HepG2 (cell line): Measurements from ENCODE around the gene DNAJC11. TPM values are rescaled to one million over a fixed set of nuclear protein-coding genes. Genes with fewer than 3 reads are reported as not detected.

Experiments
- EEA1 ChIP-seq: sonication (generic); formaldehyde crosslinking; IDR thresholded peaks from 2 replicates; pipeline ENCODE4 v1.5.1; 2020; ENCODE audit warnings: mild to moderate bottlenecking, missing genetic modification reagents, borderline replicate concordance
- EP300 ChIP-seq, 3 experiments: sonication (generic) in 1 of 3; formaldehyde crosslinking in 1 of 3; IDR thresholded peaks; 2 replicates each; pipeline versions ENCODE4 v1.5.1 to v1.6.1; 2011 to 2020; ENCODE audit warnings: low read depth in 2 of 3, low read length in 2 of 3, borderline replicate concordance in 1 of 3, improper control_type of control experiment in 1 of 3, mild to moderate bottlenecking in 1 of 3, missing genetic modification reagents in 1 of 3, moderate library complexity in 1 of 3
- FOXO4 ChIP-seq: sonication (generic); formaldehyde crosslinking; conservative IDR thresholded peaks from 2 replicates; pipeline ENCODE4 v1.8.1; 2023; ENCODE audit warnings: missing genetic modification reagents
- MXD4 ChIP-seq: IDR thresholded peaks from 2 replicates; pipeline ENCODE4 v1.6.1; 2016; ENCODE audit warnings: mild to moderate bottlenecking, missing biosample characterization, missing genetic modification reagents
- SIN3B ChIP-seq: fragments of 150-350 bp; IDR thresholded peaks from 2 replicates; pipeline ENCODE4 v1.6.1; 2014; ENCODE audit warnings: low read length
- SRSF9 ChIP-seq: fragments of 200-400 bp; formaldehyde crosslinking; IDR thresholded peaks from 2 replicates; pipeline ENCODE4 v1.6.1; 2018; ENCODE audit warnings: borderline replicate concordance, mild to moderate bottlenecking, low read depth, low read length; ENCODE audit not compliant: insufficient read depth, poor library complexity, severe bottlenecking
- TOE1 ChIP-seq: sonication (generic); formaldehyde crosslinking; IDR thresholded peaks from 2 replicates; pipeline ENCODE4 v1.4.0; 2020; ENCODE audit warnings: mild to moderate bottlenecking, missing genetic modification reagents
- WIZ ChIP-seq: sonication (generic); formaldehyde crosslinking; IDR thresholded peaks from 2 replicates; pipeline ENCODE4 v1.5.1; 2020; ENCODE audit warnings: mild to moderate bottlenecking, missing genetic modification reagents
- ZNF142 ChIP-seq: sonication (generic); formaldehyde crosslinking; IDR thresholded peaks from 2 replicates; pipeline ENCODE4 v1.4.0; 2020; ENCODE audit warnings: missing genetic modification reagents
- ZNF207 ChIP-seq: fragments of 450-650 bp; IDR thresholded peaks from 2 replicates; pipeline ENCODE4 v1.6.1; 2016; ENCODE audit warnings: antibody characterized with exemption, borderline replicate concordance
- ZNF234 ChIP-seq: sonication (generic); formaldehyde crosslinking; conservative IDR thresholded peaks from 2 replicates; pipeline ENCODE4 v1.5.1; 2020; ENCODE audit warnings: mild to moderate bottlenecking, missing genetic modification reagents
- ZNF496 ChIP-seq: sonication (generic); formaldehyde crosslinking; IDR thresholded peaks from 2 replicates; pipeline ENCODE4 v1.8.1; 2023; ENCODE audit warnings: mild to moderate bottlenecking, moderate library complexity, missing genetic modification reagents; ENCODE audit not compliant: insufficient replicate concordance
- ZNF589 ChIP-seq: sonication (generic); formaldehyde crosslinking; conservative IDR thresholded peaks from 2 replicates; pipeline ENCODE4 v1.8.0; 2022; ENCODE audit warnings: mild to moderate bottlenecking, moderate library complexity, missing genetic modification reagents
- ZNF607 ChIP-seq: sonication (generic); formaldehyde crosslinking; IDR thresholded peaks from 2 replicates; pipeline ENCODE4 v1.5.1; 2020; ENCODE audit warnings: missing genetic modification reagents, mild to moderate bottlenecking, borderline replicate concordance
- polyA plus RNA-seq, 8 experiments: library from polyadenylated mRNA; depleted of rRNA in 3 of 8; stranded (reverse) in 7 of 8; unstranded in 1 of 8; fragments of >200 nt; fragmentation: Illumina TruSeq in 4 of 8; extraction: Trizol in 4 of 8; gene quantifications; 2 replicates each; pipeline versions ENCODE4 v1.2.1 to v1.2.3, GENCODE V29; 2011 to 2016; ENCODE audit warnings: low read depth in 4 of 8, missing spikeins in 1 of 8, mixed read lengths in 1 of 8; ENCODE audit not compliant: insufficient read depth in 1 of 8
- total RNA-seq, 5 experiments: library from RNA; depleted of rRNA; stranded (reverse); fragments of >200 nt; fragmentation: Illumina TruSeq; extraction: Trizol; gene quantifications; 2 replicates each; pipeline ENCODE4 v1.2.3, GENCODE V29; 2016; ENCODE audit warnings: low read depth in 1 of 5
- TF ChIP-seq, protein P1 (sequence below): sonication (generic); formaldehyde crosslinking; IDR thresholded peaks from 2 replicates; pipeline ENCODE4 v1.4.0; 2020; ENCODE audit warnings: mild to moderate bottlenecking, missing genetic modification reagents
- TF ChIP-seq, protein P2 (sequence below): IDR thresholded peaks from 2 replicates; pipeline ENCODE4 v1.6.1; 2016; ENCODE audit warnings: low read depth, control low read depth

The DNAJC11 gene
- total and polyA plus RNA-seq, 2 of the 13 experiments (the other 11 are each of a cell fraction or from before 2014, with no cell fraction given) = 25.1 to 47.6 TPM

DNA sequence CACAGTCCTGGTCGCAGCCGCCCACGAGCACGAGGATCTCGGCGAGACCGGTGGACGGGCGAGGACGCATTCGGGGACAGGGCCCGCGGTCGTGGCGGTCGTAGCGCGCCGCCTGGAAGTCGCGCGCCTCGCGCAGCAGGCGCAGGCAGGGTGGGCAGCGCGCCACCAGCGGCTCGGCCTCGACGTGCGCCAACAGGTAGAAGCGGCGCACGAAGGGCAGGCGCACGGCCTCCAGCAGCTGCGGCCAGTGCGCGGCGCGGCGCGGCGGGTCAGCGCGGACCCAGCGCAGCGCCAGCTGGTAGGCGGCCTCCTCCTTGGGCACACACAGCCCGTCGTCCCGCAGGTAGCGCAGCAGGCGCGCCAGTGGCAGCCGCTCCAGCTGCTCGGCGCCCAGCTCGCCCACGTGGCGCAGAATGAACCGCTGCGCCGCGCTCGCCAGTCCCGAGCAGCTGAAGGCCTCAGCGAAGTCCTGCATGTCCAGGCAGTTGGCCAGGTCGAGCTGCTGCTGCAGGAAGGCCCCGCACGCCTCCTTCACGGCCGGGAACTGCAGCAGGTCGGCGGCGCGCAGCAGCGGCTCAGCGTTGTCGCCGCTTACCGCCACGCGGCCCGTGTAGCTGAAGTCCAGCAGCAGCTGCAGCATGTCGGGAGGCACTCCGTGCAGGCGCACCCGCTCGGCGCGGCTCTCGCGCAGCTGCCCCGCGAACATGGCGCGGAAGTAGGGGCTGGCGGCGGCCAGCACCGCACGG lies 99.5 kb downstream of the DNAJC11 start (continued):
- TF ChIP-seq ZNF142 (peak; percentile 78), FOXO4 (CRISPR knock-in tag) (peak; percentile 85; the same call in 1 of the 2 replicates), WIZ (no peak), MXD4 (peak; percentile 57), ZNF496 (no peak), ZNF207 (no peak), EEA1 (CRISPR knock-in tag) (no peak), TOE1 (CRISPR knock-in tag) (no peak), ZNF607 (peak; percentile 15; the same call in 1 of the 2 replicates), SIN3B (no peak), ZNF589 (CRISPR knock-in tag) (no peak), EP300 (IDR thresholded peaks at IDR 0.05; ENCODE audit: low read depth in 2 of 2, low read length in 2 of 2) (no peak; a peak in 1 of 4 replicates), EP300 (CRISPR knock-in tag; IDR thresholded peaks at IDR 0.05; ENCODE audit: borderline replicate concordance) (no peak; the same call in 1 of the 2 replicates), ZNF234 (CRISPR knock-in tag) (0 out of 2 replicates have a peak, but pooled peaks have one; percentile 45), SRSF9 (no peak)
- TF ChIP-seq, protein P1, sequence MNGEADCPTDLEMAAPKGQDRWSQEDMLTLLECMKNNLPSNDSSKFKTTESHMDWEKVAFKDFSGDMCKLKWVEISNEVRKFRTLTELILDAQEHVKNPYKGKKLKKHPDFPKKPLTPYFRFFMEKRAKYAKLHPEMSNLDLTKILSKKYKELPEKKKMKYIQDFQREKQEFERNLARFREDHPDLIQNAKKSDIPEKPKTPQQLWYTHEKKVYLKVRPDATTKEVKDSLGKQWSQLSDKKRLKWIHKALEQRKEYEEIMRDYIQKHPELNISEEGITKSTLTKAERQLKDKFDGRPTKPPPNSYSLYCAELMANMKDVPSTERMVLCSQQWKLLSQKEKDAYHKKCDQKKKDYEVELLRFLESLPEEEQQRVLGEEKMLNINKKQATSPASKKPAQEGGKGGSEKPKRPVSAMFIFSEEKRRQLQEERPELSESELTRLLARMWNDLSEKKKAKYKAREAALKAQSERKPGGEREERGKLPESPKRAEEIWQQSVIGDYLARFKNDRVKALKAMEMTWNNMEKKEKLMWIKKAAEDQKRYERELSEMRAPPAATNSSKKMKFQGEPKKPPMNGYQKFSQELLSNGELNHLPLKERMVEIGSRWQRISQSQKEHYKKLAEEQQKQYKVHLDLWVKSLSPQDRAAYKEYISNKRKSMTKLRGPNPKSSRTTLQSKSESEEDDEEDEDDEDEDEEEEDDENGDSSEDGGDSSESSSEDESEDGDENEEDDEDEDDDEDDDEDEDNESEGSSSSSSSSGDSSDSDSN (CRISPR knock-in tag) = peak; percentile 90
- TF ChIP-seq, protein P2, sequence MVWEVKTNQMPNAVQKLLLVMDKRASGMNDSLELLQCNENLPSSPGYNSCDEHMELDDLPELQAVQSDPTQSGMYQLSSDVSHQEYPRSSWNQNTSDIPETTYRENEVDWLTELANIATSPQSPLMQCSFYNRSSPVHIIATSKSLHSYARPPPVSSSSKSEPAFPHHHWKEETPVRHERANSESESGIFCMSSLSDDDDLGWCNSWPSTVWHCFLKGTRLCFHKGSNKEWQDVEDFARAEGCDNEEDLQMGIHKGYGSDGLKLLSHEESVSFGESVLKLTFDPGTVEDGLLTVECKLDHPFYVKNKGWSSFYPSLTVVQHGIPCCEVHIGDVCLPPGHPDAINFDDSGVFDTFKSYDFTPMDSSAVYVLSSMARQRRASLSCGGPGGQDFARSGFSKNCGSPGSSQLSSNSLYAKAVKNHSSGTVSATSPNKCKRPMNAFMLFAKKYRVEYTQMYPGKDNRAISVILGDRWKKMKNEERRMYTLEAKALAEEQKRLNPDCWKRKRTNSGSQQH = no peak
